DND-41 (cell line): ENCODE measurements around the gene CLDN6.

Source experiments
- EZH2 ChIP-seq: IDR thresholded peaks from 3 replicates; pipeline ENCODE4 v1.6.1; 2012; ENCODE audit warnings: borderline replicate concordance, low read depth, mild to moderate bottlenecking, moderate library complexity, low read length, inconsistent platforms; ENCODE audit not compliant: severe bottlenecking
- TF ChIP-seq, protein P1 (sequence below): IDR thresholded peaks from 2 replicates; pipeline ENCODE4 v1.5.1; 2012; ENCODE audit warnings: borderline replicate concordance, low read length, moderate library complexity, mild to moderate bottlenecking; ENCODE audit not compliant: poor library complexity, severe bottlenecking; ENCODE audit errors: extremely low read depth

DNA sequence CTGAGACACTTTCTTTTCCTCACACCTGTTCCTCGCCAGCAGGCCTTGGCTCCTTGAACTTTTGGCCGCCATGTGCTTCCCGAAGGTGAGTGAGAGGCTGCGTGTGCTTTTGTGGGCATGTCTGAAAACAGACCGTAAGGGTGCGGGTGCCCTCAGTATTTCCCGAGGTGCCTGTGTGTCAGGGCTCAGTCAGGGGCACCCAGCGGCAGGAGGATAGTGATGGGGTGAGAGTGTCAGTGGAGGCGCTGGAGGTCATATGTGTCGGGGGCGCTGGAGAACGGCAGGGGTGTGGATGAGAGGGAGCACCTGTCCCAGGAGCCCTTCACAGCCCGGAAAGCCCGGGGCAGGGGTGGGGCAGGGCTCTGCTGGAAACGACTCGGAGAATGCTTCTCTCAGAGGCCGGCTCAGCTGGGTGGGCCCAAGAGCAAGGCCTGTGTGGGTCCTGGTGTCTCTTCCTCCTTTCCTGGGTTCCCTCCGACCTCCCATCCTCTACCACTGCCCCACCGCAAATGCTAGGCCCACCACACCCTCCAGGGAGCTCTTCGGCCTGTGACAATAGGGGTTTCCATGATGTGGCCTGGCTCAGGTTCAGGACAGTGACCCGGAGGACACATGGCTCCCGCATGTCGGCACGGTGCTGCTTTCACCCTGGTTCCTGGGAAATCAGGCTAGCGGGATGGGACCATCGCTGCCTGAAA, 47.9 kb upstream of the CLDN6 start:
- TF ChIP-seq, protein P1, sequence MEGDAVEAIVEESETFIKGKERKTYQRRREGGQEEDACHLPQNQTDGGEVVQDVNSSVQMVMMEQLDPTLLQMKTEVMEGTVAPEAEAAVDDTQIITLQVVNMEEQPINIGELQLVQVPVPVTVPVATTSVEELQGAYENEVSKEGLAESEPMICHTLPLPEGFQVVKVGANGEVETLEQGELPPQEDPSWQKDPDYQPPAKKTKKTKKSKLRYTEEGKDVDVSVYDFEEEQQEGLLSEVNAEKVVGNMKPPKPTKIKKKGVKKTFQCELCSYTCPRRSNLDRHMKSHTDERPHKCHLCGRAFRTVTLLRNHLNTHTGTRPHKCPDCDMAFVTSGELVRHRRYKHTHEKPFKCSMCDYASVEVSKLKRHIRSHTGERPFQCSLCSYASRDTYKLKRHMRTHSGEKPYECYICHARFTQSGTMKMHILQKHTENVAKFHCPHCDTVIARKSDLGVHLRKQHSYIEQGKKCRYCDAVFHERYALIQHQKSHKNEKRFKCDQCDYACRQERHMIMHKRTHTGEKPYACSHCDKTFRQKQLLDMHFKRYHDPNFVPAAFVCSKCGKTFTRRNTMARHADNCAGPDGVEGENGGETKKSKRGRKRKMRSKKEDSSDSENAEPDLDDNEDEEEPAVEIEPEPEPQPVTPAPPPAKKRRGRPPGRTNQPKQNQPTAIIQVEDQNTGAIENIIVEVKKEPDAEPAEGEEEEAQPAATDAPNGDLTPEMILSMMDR: no peak
- TF ChIP-seq EZH2: no peak
